ENCODE data around the gene GRID1. TPM values are rescaled to one million over a fixed set of nuclear protein-coding genes. Genes with fewer than 3 reads are reported as not detected.

GRID1 gene
- polyA plus RNA-seq, 1 of the 3 experiments (the other 2 are of a cell fraction): 0.13 TPM

GRCh38 chr10:86345296-86345858, 21.2 kb downstream of the GRID1 start:
- ChIA-PET POLR2A (interaction anchor here (1.0 to 1.6 kb wide), 4 partner anchors 20 to 123 kb away, joined by 3 to 7 read pairs (median 4); no protein-coding TSS in a partner anchor), CTCF (interaction anchor here (1.0 to 13.2 kb wide), 16 partner anchors 14 to 245 kb away, joined by 3 to 191 read pairs (median 4); partner anchors contain the start of gene GRID1)
- Histone ChIP-seq H3K9ac (no peak overlapping the region), H3K27me3 (ENCODE audit: insufficient read depth) (no peaks in the 10 kb centered on the region), H4K20me1 (ENCODE audit: insufficient read depth) (no peaks in the 10 kb centered on the region), H3K9me2 (no peaks in the 10 kb centered on the region), H2AFZ (ENCODE audit: low read depth) (no peak overlapping the region), H3K79me2 (ENCODE audit: insufficient read depth) (no peaks in the 10 kb centered on the region), H3K9me3 (no peaks in the 10 kb centered on the region), H3K27ac (ENCODE audit: low read depth in 2 of 2, low read length in 1 of 2) (peak overlapping the region in 1 of 2 experiments; percentile 84; a peak in 2 of 4 replicates), H3K36me3 (replicated peaks in 1 of 2; ENCODE audit: control insufficient read depth in 1 of 2, insufficient read depth in 2 of 2, low read length in 1 of 2) (no peaks in the 10 kb centered on the region), H3F3A (replicated peaks; ENCODE audit: insufficient read depth) (no peaks in the 10 kb centered on the region), H3K4me1 (ENCODE audit: control insufficient read depth in 1 of 2, insufficient read depth in 2 of 2, low read depth in 1 of 2, low read length in 1 of 2) (peaks cover 0 to 64% of the 10 kb centered on the region in 2 experiments; a peak in 2 of 4 replicates), H3K4me2 (no peak overlapping the region), H3K4me3 (ENCODE audit: low read depth in 2 of 2, low read length in 1 of 2) (no peak overlapping the region)
- TF ChIP-seq EZH2phosphoT487 (IDR thresholded peaks at IDR 0.05; ENCODE audit: borderline replicate concordance, low read depth): no peak
- TF ChIP-seq, protein P1, sequence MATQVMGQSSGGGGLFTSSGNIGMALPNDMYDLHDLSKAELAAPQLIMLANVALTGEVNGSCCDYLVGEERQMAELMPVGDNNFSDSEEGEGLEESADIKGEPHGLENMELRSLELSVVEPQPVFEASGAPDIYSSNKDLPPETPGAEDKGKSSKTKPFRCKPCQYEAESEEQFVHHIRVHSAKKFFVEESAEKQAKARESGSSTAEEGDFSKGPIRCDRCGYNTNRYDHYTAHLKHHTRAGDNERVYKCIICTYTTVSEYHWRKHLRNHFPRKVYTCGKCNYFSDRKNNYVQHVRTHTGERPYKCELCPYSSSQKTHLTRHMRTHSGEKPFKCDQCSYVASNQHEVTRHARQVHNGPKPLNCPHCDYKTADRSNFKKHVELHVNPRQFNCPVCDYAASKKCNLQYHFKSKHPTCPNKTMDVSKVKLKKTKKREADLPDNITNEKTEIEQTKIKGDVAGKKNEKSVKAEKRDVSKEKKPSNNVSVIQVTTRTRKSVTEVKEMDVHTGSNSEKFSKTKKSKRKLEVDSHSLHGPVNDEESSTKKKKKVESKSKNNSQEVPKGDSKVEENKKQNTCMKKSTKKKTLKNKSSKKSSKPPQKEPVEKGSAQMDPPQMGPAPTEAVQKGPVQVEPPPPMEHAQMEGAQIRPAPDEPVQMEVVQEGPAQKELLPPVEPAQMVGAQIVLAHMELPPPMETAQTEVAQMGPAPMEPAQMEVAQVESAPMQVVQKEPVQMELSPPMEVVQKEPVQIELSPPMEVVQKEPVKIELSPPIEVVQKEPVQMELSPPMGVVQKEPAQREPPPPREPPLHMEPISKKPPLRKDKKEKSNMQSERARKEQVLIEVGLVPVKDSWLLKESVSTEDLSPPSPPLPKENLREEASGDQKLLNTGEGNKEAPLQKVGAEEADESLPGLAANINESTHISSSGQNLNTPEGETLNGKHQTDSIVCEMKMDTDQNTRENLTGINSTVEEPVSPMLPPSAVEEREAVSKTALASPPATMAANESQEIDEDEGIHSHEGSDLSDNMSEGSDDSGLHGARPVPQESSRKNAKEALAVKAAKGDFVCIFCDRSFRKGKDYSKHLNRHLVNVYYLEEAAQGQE (IDR thresholded peaks at IDR 0.05; ENCODE audit: low read depth, low read length): no peak
- no peak for TF ChIP-seq MEF2A (IDR thresholded peaks at IDR 0.05; ENCODE audit: borderline replicate concordance, low read depth)
- no peak for TF ChIP-seq MAX (IDR thresholded peaks at IDR 0.05; ENCODE audit: low read depth)
- TF ChIP-seq YY1 (IDR thresholded peaks at IDR 0.05; ENCODE audit: low read depth): no peak
- TF ChIP-seq, protein P2, sequence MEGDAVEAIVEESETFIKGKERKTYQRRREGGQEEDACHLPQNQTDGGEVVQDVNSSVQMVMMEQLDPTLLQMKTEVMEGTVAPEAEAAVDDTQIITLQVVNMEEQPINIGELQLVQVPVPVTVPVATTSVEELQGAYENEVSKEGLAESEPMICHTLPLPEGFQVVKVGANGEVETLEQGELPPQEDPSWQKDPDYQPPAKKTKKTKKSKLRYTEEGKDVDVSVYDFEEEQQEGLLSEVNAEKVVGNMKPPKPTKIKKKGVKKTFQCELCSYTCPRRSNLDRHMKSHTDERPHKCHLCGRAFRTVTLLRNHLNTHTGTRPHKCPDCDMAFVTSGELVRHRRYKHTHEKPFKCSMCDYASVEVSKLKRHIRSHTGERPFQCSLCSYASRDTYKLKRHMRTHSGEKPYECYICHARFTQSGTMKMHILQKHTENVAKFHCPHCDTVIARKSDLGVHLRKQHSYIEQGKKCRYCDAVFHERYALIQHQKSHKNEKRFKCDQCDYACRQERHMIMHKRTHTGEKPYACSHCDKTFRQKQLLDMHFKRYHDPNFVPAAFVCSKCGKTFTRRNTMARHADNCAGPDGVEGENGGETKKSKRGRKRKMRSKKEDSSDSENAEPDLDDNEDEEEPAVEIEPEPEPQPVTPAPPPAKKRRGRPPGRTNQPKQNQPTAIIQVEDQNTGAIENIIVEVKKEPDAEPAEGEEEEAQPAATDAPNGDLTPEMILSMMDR (IDR thresholded peaks at IDR 0.05): no peak
- no peak for TF ChIP-seq USF1 (IDR thresholded peaks at IDR 0.05; ENCODE audit: borderline replicate concordance, low read depth)
- TF ChIP-seq TAF1 (IDR thresholded peaks at IDR 0.05; ENCODE audit: borderline replicate concordance, low read depth, low read length): no peak
- TF ChIP-seq FOXM1 (IDR thresholded peaks at IDR 0.05; ENCODE audit: low read depth): no peak
- TF ChIP-seq, protein P3, sequence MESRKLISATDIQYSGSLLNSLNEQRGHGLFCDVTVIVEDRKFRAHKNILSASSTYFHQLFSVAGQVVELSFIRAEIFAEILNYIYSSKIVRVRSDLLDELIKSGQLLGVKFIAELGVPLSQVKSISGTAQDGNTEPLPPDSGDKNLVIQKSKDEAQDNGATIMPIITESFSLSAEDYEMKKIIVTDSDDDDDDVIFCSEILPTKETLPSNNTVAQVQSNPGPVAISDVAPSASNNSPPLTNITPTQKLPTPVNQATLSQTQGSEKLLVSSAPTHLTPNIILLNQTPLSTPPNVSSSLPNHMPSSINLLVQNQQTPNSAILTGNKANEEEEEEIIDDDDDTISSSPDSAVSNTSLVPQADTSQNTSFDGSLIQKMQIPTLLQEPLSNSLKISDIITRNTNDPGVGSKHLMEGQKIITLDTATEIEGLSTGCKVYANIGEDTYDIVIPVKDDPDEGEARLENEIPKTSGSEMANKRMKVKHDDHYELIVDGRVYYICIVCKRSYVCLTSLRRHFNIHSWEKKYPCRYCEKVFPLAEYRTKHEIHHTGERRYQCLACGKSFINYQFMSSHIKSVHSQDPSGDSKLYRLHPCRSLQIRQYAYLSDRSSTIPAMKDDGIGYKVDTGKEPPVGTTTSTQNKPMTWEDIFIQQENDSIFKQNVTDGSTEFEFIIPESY (IDR thresholded peaks at IDR 0.05; ENCODE audit: borderline replicate concordance, low read depth): no peak
- TF ChIP-seq ELF1 (IDR thresholded peaks at IDR 0.05): no peak
- TF ChIP-seq GABPA (IDR thresholded peaks at IDR 0.05; ENCODE audit: low read depth): no peak
- TF ChIP-seq RFX5 (IDR thresholded peaks at IDR 0.05; ENCODE audit: low read length): no peak
- no peak for TF ChIP-seq POLR2AphosphoS5 (IDR thresholded peaks at IDR 0.05; ENCODE audit: low read depth, low read length)
- no peak for TF ChIP-seq NRF1 (IDR thresholded peaks at IDR 0.05; ENCODE audit: low read depth, low read length)
- TF ChIP-seq NFIC (IDR thresholded peaks at IDR 0.05; ENCODE audit: borderline replicate concordance): no peak
- no peak for DNase-seq
- WGBS (ENCODE audit: low lambda C conversion rate): no CpG with 5 or more reads among the region's 4 CpGs
